MM.1S (cell line): ENCODE measurements around the gene KHK.

Experiments used
- CTCF ChIP-seq: fragments of 300-600 bp; sonication (generic); IDR thresholded peaks from 2 replicates; pipeline ENCODE4 v1.5.1; 2016; ENCODE audit warnings: antibody characterized with exemption, low read length, mixed read lengths
- EZH2 ChIP-seq: fragments of 300-600 bp; sonication (generic); optimal IDR thresholded peaks from 2 replicates; pipeline ENCODE3; 2017; ENCODE audit warnings: low read depth, mild to moderate bottlenecking, antibody characterized with exemption, low read length, mixed read lengths
- EZH2phosphoT487 ChIP-seq: fragments of 300-600 bp; sonication (generic); IDR thresholded peaks from 2 replicates; pipeline ENCODE4 v1.6.1; 2018; ENCODE audit warnings: antibody characterized with exemption, low read length

GRCh38 chr2:27130396-27130795 is 43.8 kb downstream of the KHK start:
- TF ChIP-seq CTCF (no peak), EZH2 (no peak), EZH2phosphoT487 (no peak)
